H9 (cell line): ENCODE results near the gene KIF1A. TPM values are rescaled to one million over a fixed set of nuclear protein-coding genes. Genes with fewer than 3 reads are reported as not detected.

Experiments used
- DNase-seq: peaks from one replicate; pipeline ENCODE4 v3.0.0-alpha.2; 2017
- H2AFZ ChIP-seq: one replicate; pipeline ENCODE4 v1.6.1; 2013; ENCODE audit warnings: mild to moderate bottlenecking, low read length, control low read depth, moderate library complexity
- H2AK5ac ChIP-seq: 2 replicates; pipeline ENCODE4 v1.6.1; 2013; ENCODE audit warnings: low read length, control low read depth, mixed read lengths; ENCODE audit not compliant: insufficient read length
- H2BK120ac ChIP-seq: one replicate; pipeline ENCODE4 v1.6.1; 2013; ENCODE audit warnings: low read depth, mild to moderate bottlenecking, low read length, control low read depth, inconsistent platforms; ENCODE audit not compliant: poor library complexity, severe bottlenecking
- H2BK12ac ChIP-seq: 2 replicates; pipeline ENCODE4 v1.6.1; 2013; ENCODE audit warnings: low read length, control low read depth, mixed read lengths, low read depth; ENCODE audit not compliant: insufficient read length
- H2BK15ac ChIP-seq: 2 replicates; pipeline ENCODE4 v1.6.1; 2013; ENCODE audit warnings: low read depth, low read length, control low read depth
- H2BK20ac ChIP-seq: one replicate; pipeline ENCODE4 v1.6.1; 2013; ENCODE audit warnings: low read depth, mild to moderate bottlenecking, low read length, control low read depth, inconsistent platforms; ENCODE audit not compliant: poor library complexity, severe bottlenecking
- H2BK5ac ChIP-seq: 2 replicates; pipeline ENCODE4 v1.6.1; 2013; ENCODE audit warnings: low read length, control low read depth, mixed read lengths; ENCODE audit not compliant: insufficient read length
- H3K14ac ChIP-seq: 2 replicates; pipeline ENCODE4 v1.6.1; 2013; ENCODE audit warnings: low read length, control low read depth; ENCODE audit not compliant: insufficient read depth
- H3K18ac ChIP-seq: 2 replicates; pipeline ENCODE4 v1.6.1; 2013; ENCODE audit warnings: low read depth, mild to moderate bottlenecking, mixed read lengths, low read length, control low read depth; ENCODE audit not compliant: insufficient read length
- H3K23ac ChIP-seq: 2 replicates; pipeline ENCODE4 v1.6.1; 2013; ENCODE audit warnings: low read length, control low read depth, mixed read lengths, low read depth; ENCODE audit not compliant: insufficient read length
- H3K23me2 ChIP-seq: 2 replicates; pipeline ENCODE4 v1.6.1; 2013; ENCODE audit warnings: low read depth, mild to moderate bottlenecking, mixed read lengths, low read length, control low read depth; ENCODE audit not compliant: insufficient read length, poor library complexity, severe bottlenecking
- H3K27ac ChIP-seq: 2 replicates; pipeline ENCODE4 v1.5.1; 2013; ENCODE audit warnings: low read length, control low read depth, mixed read lengths, low read depth; ENCODE audit not compliant: insufficient read length
- H3K27me3 ChIP-seq: 2 replicates; pipeline ENCODE4 v1.6.1; 2013; ENCODE audit warnings: low read length, control low read depth, inconsistent platforms; ENCODE audit not compliant: insufficient read depth
- H3K4ac ChIP-seq: 2 replicates; pipeline ENCODE4 v1.6.1; 2013; ENCODE audit warnings: low read depth, mild to moderate bottlenecking, control low read depth, inconsistent platforms, low read length, moderate library complexity
- H3K4me1 ChIP-seq: 2 replicates; pipeline ENCODE4 v1.6.1; 2013; ENCODE audit warnings: low read length, control low read depth, inconsistent platforms; ENCODE audit not compliant: insufficient read depth
- H3K4me2 ChIP-seq: 2 replicates; pipeline ENCODE4 v1.6.1; 2013; ENCODE audit warnings: low read length, control low read depth, mixed read lengths; ENCODE audit not compliant: insufficient read length, insufficient read depth
- H3K56ac ChIP-seq: 2 replicates; pipeline ENCODE4 v1.6.1; 2013; ENCODE audit warnings: low read depth, mild to moderate bottlenecking, mixed read lengths, low read length, control low read depth; ENCODE audit not compliant: insufficient read length
- H3K79me1 ChIP-seq: 2 replicates; pipeline ENCODE4 v1.6.1; 2013; ENCODE audit warnings: low read depth, mild to moderate bottlenecking, moderate library complexity, low read length, control low read depth, inconsistent platforms; ENCODE audit not compliant: insufficient read depth, poor library complexity, severe bottlenecking
- H3K79me2 ChIP-seq: 2 replicates; pipeline ENCODE4 v1.6.1; 2013; ENCODE audit warnings: low read length, control low read depth, inconsistent platforms; ENCODE audit not compliant: insufficient read depth
- H3K9ac ChIP-seq: 2 replicates; pipeline ENCODE4 v1.6.1; 2013; ENCODE audit warnings: low read length, control low read depth, mixed read lengths; ENCODE audit not compliant: insufficient read length; ENCODE audit errors: extremely low read depth
- H3K9me3 ChIP-seq: one replicate; pipeline ENCODE4 v1.6.1; 2013; ENCODE audit warnings: low read depth, low read length, inconsistent platforms; ENCODE audit not compliant: control insufficient read depth
- H3T11ph ChIP-seq: one replicate; pipeline ENCODE4 v1.6.1; 2013; ENCODE audit warnings: mild to moderate bottlenecking, low read length, control low read depth, inconsistent platforms
- H4K20me1 ChIP-seq: one replicate; pipeline ENCODE4 v1.6.1; 2013; ENCODE audit not compliant: control insufficient read depth, insufficient read length, insufficient read depth
- H4K5ac ChIP-seq: 2 replicates; pipeline ENCODE4 v1.6.1; 2013; ENCODE audit warnings: low read depth, mild to moderate bottlenecking, mixed read lengths, low read length, control low read depth; ENCODE audit not compliant: insufficient read length
- H4K8ac ChIP-seq: replicated peaks from 2 replicates; pipeline ENCODE4 v1.6.1; 2013; ENCODE audit warnings: low read length, control low read depth, mixed read lengths, low read depth; ENCODE audit not compliant: insufficient read length
- H4K91ac ChIP-seq: 2 replicates; pipeline ENCODE4 v1.6.1; 2013; ENCODE audit warnings: low read depth, mild to moderate bottlenecking, moderate library complexity, mixed read lengths, low read length, control low read depth; ENCODE audit not compliant: insufficient read length
- H3K27ac Mint-ChIP-seq, 3 experiments: 2 replicates in 2 of 3; 3 replicates in 1 of 3; pipeline ENCODE4 v1.8.0; 2020 to 2021; ENCODE audit warnings: mixed read lengths in 3 of 3, mild to moderate bottlenecking in 1 of 3, moderate library complexity in 1 of 3
- H3K27me3 Mint-ChIP-seq: 2 replicates; pipeline ENCODE4 v1.8.0; 2021; ENCODE audit warnings: low read depth, mild to moderate bottlenecking, moderate library complexity, mixed read lengths
- H3K36me3 Mint-ChIP-seq, 3 experiments: 2 replicates in 2 of 3; 3 replicates in 1 of 3; pipeline ENCODE4 v1.8.0; 2020 to 2021; ENCODE audit warnings: low read depth in 3 of 3, mixed read lengths in 3 of 3; ENCODE audit not compliant: insufficient read depth in 1 of 3
- H3K4me1 Mint-ChIP-seq, 2 experiments: 2 replicates each; pipeline ENCODE4 v1.8.0; 2020; ENCODE audit warnings: mixed read lengths in 2 of 2
- H3K4me3 Mint-ChIP-seq, 2 experiments: 2 replicates in 1 of 2; 3 replicates in 1 of 2; pipeline ENCODE4 v1.8.0; 2020 to 2021; ENCODE audit warnings: mild to moderate bottlenecking in 2 of 2, mixed read lengths in 2 of 2, moderate library complexity in 1 of 2
- H3K9me3 Mint-ChIP-seq, 2 experiments: 2 replicates in 1 of 2; 3 replicates in 1 of 2; pipeline ENCODE4 v1.8.0; 2020; ENCODE audit warnings: mild to moderate bottlenecking in 2 of 2, mixed read lengths in 2 of 2, moderate library complexity in 1 of 2
- CTCF ChIP-seq: fragments of 200-600 bp; sonication (generic); conservative IDR thresholded peaks from 3 replicates; pipeline ENCODE4 v1.8.0; 2021; ENCODE audit warnings: antibody characterized with exemption, mild to moderate bottlenecking
- WGBS: extraction: QIAGEN DNeasy Blood & Tissue Kit; methylation state at CpG from one replicate; pipeline ENCODE4 v1.1.7; 2013; ENCODE audit warnings: missing lambda C conversion rate, low lambda C conversion rate, mixed read lengths; ENCODE audit not compliant: insufficient read length; ENCODE audit errors: extremely low coverage; 5-methylcytosine and 5-hydroxymethylcytosine counted together
- total RNA-seq: library from RNA; stranded (reverse); gene quantifications from 2 replicates; pipeline ENCODE4 v1.2.1, GENCODE V29; 2021

The KIF1A gene
- total RNA-seq, 1 experiment from 2014 or later = 204 TPM

GRCh38 chr2:240716130-240716798 lies 103.8 kb downstream of the KIF1A start:
- H3K27me3 ChIP-seq = no peaks in the 10 kb centered on the region
- no peak overlapping the region for H2BK5ac ChIP-seq
- no peak overlapping the region for H2BK15ac ChIP-seq
- Mint-ChIP-seq H3K36me3 (peaks cover 15 to 33% (median 20%) of the 10 kb centered on the region in 3 experiments), H3K4me1 (no peaks in the 10 kb centered on the region; a peak in 1 of 4 replicates), H3K27me3 (peaks cover 2% of the 10 kb centered on the region), H3K4me3 (no peak overlapping the region; a peak in 2 of 5 replicates), H3K27ac (peak overlapping the region; percentile 72 to 89 (median 83); a peak in 5 of 7 replicates), H3K9me3 (no peaks in the 10 kb centered on the region)
- no peaks in the 10 kb centered on the region for H3K79me1 ChIP-seq
- no peak overlapping the region for H2AFZ ChIP-seq
- H3K4ac ChIP-seq = no peak overlapping the region
- H3K9ac ChIP-seq = no peak overlapping the region
- no peaks in the 10 kb centered on the region for H3K79me2 ChIP-seq
- no peak overlapping the region for H2AK5ac ChIP-seq
- no peak overlapping the region for H3T11ph ChIP-seq
- H3K4me1 ChIP-seq = no peaks in the 10 kb centered on the region
- H3K14ac ChIP-seq = no peak overlapping the region
- DNase-seq = no peak
- no peak overlapping the region for H2BK12ac ChIP-seq
- no peak overlapping the region for H3K4me2 ChIP-seq
- H4K8ac ChIP-seq = no peak overlapping the region
- H3K27ac ChIP-seq = no peak overlapping the region
- no peak overlapping the region for H2BK120ac ChIP-seq
- H3K18ac ChIP-seq = no peak overlapping the region
- no peak for TF ChIP-seq CTCF
- no peak overlapping the region for H3K23ac ChIP-seq
- no peaks in the 10 kb centered on the region for H3K9me3 ChIP-seq
- no peaks in the 10 kb centered on the region for H3K23me2 ChIP-seq
- no peak overlapping the region for H4K5ac ChIP-seq
- no peak overlapping the region for H4K91ac ChIP-seq
- WGBS = no CpG with 5 or more reads among the region's 23 CpGs
- H4K20me1 ChIP-seq = peaks cover 5% of the 10 kb centered on the region
- no peak overlapping the region for H2BK20ac ChIP-seq
- no peak overlapping the region for H3K56ac ChIP-seq
